Naive thymus-derived CD4-positive, alpha-beta T cell (primary cell): ENCODE data around the gene WDR33. TPM values are rescaled to one million over a fixed set of nuclear protein-coding genes. Genes with fewer than 3 reads are reported as not detected.

Experiments
- ATAC-seq: fragments of 150-1000 bp; cut with Tn5 transposase; 2 replicates; pipeline ENCODE4 v1.10.0; 2021; ENCODE audit warnings: mild to moderate bottlenecking, moderate library complexity
- CTCF ChIA-PET: fragments of 350-600 bp; sonication (Branson Sonifier 250); formaldehyde crosslinking; loops from one replicate; lab custom pipeline; 2021; ENCODE audit warnings: antibody characterized with exemption; lab: Charles Lee
- POLR2A ChIA-PET: fragments of 350-600 bp; sonication (Branson Sonifier 250); formaldehyde crosslinking; loops from one replicate; lab custom pipeline; 2021; ENCODE audit warnings: antibody characterized with exemption, inconsistent platforms; lab: Charles Lee
- DNase-seq, 9 donors: peaks; one replicate each; pipeline versions ENCODE4 v3.0.0 to v3.0.0-alpha.2; 2020 to 2022; ENCODE audit warnings: mixed read lengths in 1 of 9
- H3K27ac ChIP-seq: one replicate; pipeline ENCODE4 v1.7.0; 2013; ENCODE audit warnings: mild to moderate bottlenecking, low read depth, low read length, moderate library complexity
- H3K27me3 ChIP-seq, 2 donors: one replicate each; pipeline ENCODE4 v1.7.0; 2013; ENCODE audit warnings: low read length in 2 of 2, mild to moderate bottlenecking in 2 of 2, moderate library complexity in 2 of 2; ENCODE audit not compliant: control insufficient read depth in 2 of 2, insufficient read depth in 2 of 2
- H3K36me3 ChIP-seq, 3 experiments: 1 replicate in 2 of 3; 2 replicates in 1 of 3; pipeline ENCODE4 v1.7.0; 2013; ENCODE audit warnings: low read length in 3 of 3, mild to moderate bottlenecking in 3 of 3, moderate library complexity in 1 of 3; ENCODE audit not compliant: insufficient read depth in 3 of 3, control insufficient read depth in 2 of 3
- H3K4me1 ChIP-seq, 2 donors: one replicate each; pipeline ENCODE4 v1.7.0; 2013; ENCODE audit warnings: low read length in 2 of 2, mild to moderate bottlenecking in 2 of 2, moderate library complexity in 1 of 2; ENCODE audit not compliant: control insufficient read depth in 2 of 2, insufficient read depth in 2 of 2
- H3K4me3 ChIP-seq: 2 replicates; pipeline ENCODE4 v1.7.0; 2013; ENCODE audit warnings: mild to moderate bottlenecking, low read length
- H3K9me3 ChIP-seq, 3 experiments: 1 replicate in 2 of 3; 2 replicates in 1 of 3; pipeline ENCODE4 v1.7.0; 2013; ENCODE audit warnings: low read length in 3 of 3; ENCODE audit not compliant: control insufficient read depth in 2 of 3
- H3K27ac Mint-ChIP-seq, 9 donors: one replicate each; pipeline ENCODE4 v1.8.0; 2020 to 2022; ENCODE audit warnings: mixed read lengths in 9 of 9, mild to moderate bottlenecking in 8 of 9, moderate library complexity in 5 of 9, inconsistent platforms in 2 of 9
- H3K27me3 Mint-ChIP-seq, 5 donors: one replicate each; pipeline ENCODE4 v1.8.0; 2021 to 2022; ENCODE audit warnings: mixed read lengths in 5 of 5, mild to moderate bottlenecking in 1 of 5
- H3K36me3 Mint-ChIP-seq, 5 donors: one replicate each; pipeline ENCODE4 v1.8.0; 2020 to 2022; ENCODE audit warnings: mixed read lengths in 5 of 5, mild to moderate bottlenecking in 3 of 5, inconsistent platforms in 1 of 5
- H3K4me1 Mint-ChIP-seq, 7 donors: one replicate each; pipeline ENCODE4 v1.8.0; 2020 to 2022; ENCODE audit warnings: mixed read lengths in 7 of 7, mild to moderate bottlenecking in 3 of 7, inconsistent platforms in 1 of 7
- H3K4me3 Mint-ChIP-seq, 10 donors: one replicate each; pipeline ENCODE4 v1.8.0; 2020 to 2022; ENCODE audit warnings: mild to moderate bottlenecking in 10 of 10, mixed read lengths in 10 of 10, moderate library complexity in 6 of 10, inconsistent platforms in 2 of 10
- H3K9me3 Mint-ChIP-seq, 11 donors: one replicate each; pipeline ENCODE4 v1.8.0; 2020 to 2022; ENCODE audit warnings: mixed read lengths in 11 of 11, mild to moderate bottlenecking in 4 of 11, inconsistent platforms in 1 of 11, moderate library complexity in 1 of 11
- intact Hi-C, 2 donors: fragments of 100-400 bp; cut with micrococcal nuclease; formaldehyde crosslinking; loops; one replicate each; pipeline ENCODE4 v1.15.1; 2023
- polyA plus RNA-seq, 2 donors: library from polyadenylated mRNA; unstranded; fragments of 300-500 nt; fragmentation: Illumina TruSeq; gene quantifications; one replicate each; pipeline ENCODE4 v1.2.3, GENCODE V29; 2021
- total RNA-seq, 6 experiments: library from RNA in 5 of 6; stranded (reverse) in 5 of 6; gene quantifications; 1 replicate in 5 of 6; 2 replicates in 1 of 6; pipeline ENCODE4 v1.2.3 and lab custom pipeline; 2021 to 2026

WDR33 gene
- total and polyA plus RNA-seq, 7 experiments from 2014 or later: 36.7 to 98.7 (median 67.1) TPM

DNA sequence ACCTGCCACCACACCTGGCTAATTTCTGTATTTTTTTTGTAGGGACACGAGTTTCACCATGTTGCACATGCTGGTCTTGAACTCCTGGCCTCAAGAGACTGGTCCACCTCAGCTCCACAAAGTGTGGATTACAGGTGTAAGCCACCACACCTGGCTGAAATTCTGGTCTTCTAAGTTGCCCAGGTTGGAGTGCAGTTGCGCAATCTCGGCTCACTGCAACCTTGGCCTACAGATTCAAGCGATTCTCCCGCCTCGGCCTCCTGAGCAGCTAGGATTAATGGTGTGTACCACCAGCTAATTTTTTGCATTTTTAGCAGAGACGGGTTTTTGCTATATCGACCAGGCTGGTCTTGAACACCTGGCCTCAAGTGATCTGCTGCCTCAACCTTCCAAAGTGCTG is 41.4 kb upstream of the WDR33 start:
- peaks cover 17 to 25% of the 10 kb centered on the region in 2 donors for H3K4me1 ChIP-seq
- H3K27me3 ChIP-seq: no peaks in the 10 kb centered on the region
- Mint-ChIP-seq H3K4me3 (no peak overlapping the region), H3K4me1 (peaks cover 21 to 55% (median 39%) of the 10 kb centered on the region in 7 donors), H3K36me3 (peaks cover 3 to 39% (median 14%) of the 10 kb centered on the region in 5 donors), H3K27me3 (no peaks in the 10 kb centered on the region), H3K9me3 (no peaks in the 10 kb centered on the region), H3K27ac (peak overlapping the region in 1 of 9 donors; percentile 43)
- H3K4me3 ChIP-seq: no peak overlapping the region
- ChIA-PET POLR2A (interaction anchor here (0.6 kb wide), 1 partner anchor 308 kb away, joined by 3 read pairs; no protein-coding TSS in a partner anchor), CTCF (no interaction called here)
- DNase-seq: no peak
- no peak overlapping the region for H3K27ac ChIP-seq
- H3K9me3 ChIP-seq: no peaks in the 10 kb centered on the region
- intact Hi-C loops: loop anchor here in 1 of 2 donors (10.0 kb wide), 1 partner anchor 242 kb away; the partner anchor contains the start of gene UGGT1
- H3K36me3 ChIP-seq: peaks cover 0 to 47% (median 0%) of the 10 kb centered on the region in 3 experiments
- no peak for ATAC-seq

DNA sequence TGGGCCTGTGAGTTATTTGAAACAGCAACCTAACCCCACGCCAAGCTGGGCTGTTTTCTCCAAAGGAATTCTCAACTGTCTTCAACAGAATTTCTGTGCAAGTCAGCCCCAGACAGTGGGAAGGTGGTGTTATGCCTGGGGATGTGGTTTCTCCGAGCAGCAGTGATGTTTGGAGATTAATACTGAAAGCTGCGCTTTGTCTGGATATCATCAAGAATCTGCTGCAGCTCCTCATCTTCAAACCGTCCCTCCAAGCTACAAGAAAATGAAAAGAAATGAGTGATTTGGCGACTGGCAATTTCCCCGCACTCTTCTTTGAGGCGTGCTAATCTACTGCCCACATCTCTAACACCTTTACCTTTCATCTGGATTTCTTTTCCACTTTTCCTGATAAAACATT is 37.0 kb upstream of the WDR33 start:
- ATAC-seq: no peak
- CTCF ChIA-PET: no interaction called here
- Histone ChIP-seq H3K27me3 (no peaks in the 10 kb centered on the region), H3K4me1 (no peaks in the 10 kb centered on the region), H3K9me3 (no peaks in the 10 kb centered on the region), H3K4me3 (no peak overlapping the region), H3K27ac (no peak overlapping the region), H3K36me3 (peaks cover 0 to 61% (median 6%) of the 10 kb centered on the region in 3 experiments)
- H3K27me3 Mint-ChIP-seq: no peaks in the 10 kb centered on the region
- H3K36me3 Mint-ChIP-seq: peaks cover 3 to 42% (median 22%) of the 10 kb centered on the region in 5 donors
- no peaks in the 10 kb centered on the region for H3K9me3 Mint-ChIP-seq
- no peak overlapping the region for H3K27ac Mint-ChIP-seq
- DNase-seq: no peak
- intact Hi-C loops: no loop called here
- peaks cover 4 to 13% (median 7%) of the 10 kb centered on the region in 7 donors for H3K4me1 Mint-ChIP-seq
- no peak overlapping the region for H3K4me3 Mint-ChIP-seq
- POLR2A ChIA-PET: no interaction called here

DNA sequence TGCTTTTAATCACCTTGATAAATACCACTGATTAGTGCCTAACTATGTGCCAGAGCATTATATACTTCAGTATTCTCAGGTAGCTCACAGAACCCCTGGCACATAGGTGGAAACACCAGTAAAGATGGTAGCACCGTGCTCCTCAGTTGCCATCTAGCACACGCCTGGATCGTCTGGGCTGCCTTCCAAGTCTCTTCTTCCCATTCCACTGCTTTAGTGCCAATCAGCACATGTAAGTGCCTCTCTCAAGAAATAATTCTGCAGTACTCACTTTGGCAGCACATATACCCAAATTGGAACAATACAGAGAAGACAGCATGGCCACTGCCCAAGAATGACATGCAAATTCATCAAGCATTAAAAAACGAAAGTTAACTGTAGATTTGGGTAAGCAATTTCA is 34.0 kb upstream of the WDR33 start:
- peaks cover 3 to 30% (median 20%) of the 10 kb centered on the region in 5 donors for H3K36me3 Mint-ChIP-seq
- H3K27me3 ChIP-seq: no peaks in the 10 kb centered on the region
- no peak overlapping the region for H3K4me3 Mint-ChIP-seq
- H3K27ac Mint-ChIP-seq: peak overlapping the region in 1 of 9 donors; percentile 28
- peaks cover 0 to 10% (median 5%) of the 10 kb centered on the region in 7 donors for H3K4me1 Mint-ChIP-seq
- ATAC-seq (no peak), DNase-seq (no peak)
- intact Hi-C loops: no loop called here
- H3K4me3 ChIP-seq: no peak overlapping the region
- H3K9me3 Mint-ChIP-seq: peaks cover 0 to 4% (median 0%) of the 10 kb centered on the region in 11 donors
- ChIA-PET CTCF (no interaction called here), POLR2A (interaction anchor here (0.6 to 1.2 kb wide), 4 partner anchors 11 to 539 kb away, joined by 3 to 4 read pairs (median 4); no protein-coding TSS in a partner anchor)
- H3K36me3 ChIP-seq: peaks cover 0 to 44% (median 6%) of the 10 kb centered on the region in 3 experiments
- H3K27me3 Mint-ChIP-seq: no peaks in the 10 kb centered on the region
- no peak overlapping the region for H3K27ac ChIP-seq
- no peaks in the 10 kb centered on the region for H3K9me3 ChIP-seq
- no peaks in the 10 kb centered on the region for H3K4me1 ChIP-seq

DNA sequence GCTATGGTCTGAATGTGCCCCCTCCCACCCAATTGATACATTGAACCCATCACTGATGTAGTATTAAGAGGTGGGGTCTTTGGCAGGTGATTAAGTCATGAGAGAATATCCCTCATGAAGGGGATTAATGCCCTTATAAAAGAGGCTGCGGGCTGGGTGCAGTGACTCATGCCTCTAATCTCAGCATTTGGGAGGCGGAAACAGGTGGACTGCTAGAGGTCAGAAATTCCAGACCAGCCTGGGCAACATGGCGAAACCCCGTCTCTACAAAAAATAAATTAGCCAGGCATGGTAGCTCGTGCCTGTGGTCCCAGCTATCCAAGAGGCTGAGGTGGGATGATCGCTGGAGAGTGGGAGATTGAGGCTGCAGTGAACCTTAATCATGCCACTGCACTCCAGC is 32.7 kb upstream of the WDR33 start:
- H3K27ac ChIP-seq: no peak overlapping the region
- H3K27me3 ChIP-seq: no peaks in the 10 kb centered on the region
- Mint-ChIP-seq H3K9me3 (peaks cover 0 to 4% (median 0%) of the 10 kb centered on the region in 11 donors), H3K27me3 (no peaks in the 10 kb centered on the region), H3K4me1 (peaks cover 0 to 6% (median 4%) of the 10 kb centered on the region in 7 donors), H3K27ac (no peak overlapping the region), H3K4me3 (no peak overlapping the region), H3K36me3 (peaks cover 0 to 20% (median 12%) of the 10 kb centered on the region in 5 donors)
- peaks cover 0 to 34% (median 6%) of the 10 kb centered on the region in 3 experiments for H3K36me3 ChIP-seq
- no peaks in the 10 kb centered on the region for H3K9me3 ChIP-seq
- H3K4me3 ChIP-seq: no peak overlapping the region
- intact Hi-C loops: no loop called here
- ATAC-seq: no peak
- CTCF ChIA-PET: no interaction called here
- DNase-seq: no peak
- H3K4me1 ChIP-seq: no peaks in the 10 kb centered on the region
- POLR2A ChIA-PET: interaction anchor here (1.1 to 1.2 kb wide), 3 partner anchors 13 to 14 kb away, joined by 3 to 5 read pairs (median 4); no protein-coding TSS in a partner anchor

DNA sequence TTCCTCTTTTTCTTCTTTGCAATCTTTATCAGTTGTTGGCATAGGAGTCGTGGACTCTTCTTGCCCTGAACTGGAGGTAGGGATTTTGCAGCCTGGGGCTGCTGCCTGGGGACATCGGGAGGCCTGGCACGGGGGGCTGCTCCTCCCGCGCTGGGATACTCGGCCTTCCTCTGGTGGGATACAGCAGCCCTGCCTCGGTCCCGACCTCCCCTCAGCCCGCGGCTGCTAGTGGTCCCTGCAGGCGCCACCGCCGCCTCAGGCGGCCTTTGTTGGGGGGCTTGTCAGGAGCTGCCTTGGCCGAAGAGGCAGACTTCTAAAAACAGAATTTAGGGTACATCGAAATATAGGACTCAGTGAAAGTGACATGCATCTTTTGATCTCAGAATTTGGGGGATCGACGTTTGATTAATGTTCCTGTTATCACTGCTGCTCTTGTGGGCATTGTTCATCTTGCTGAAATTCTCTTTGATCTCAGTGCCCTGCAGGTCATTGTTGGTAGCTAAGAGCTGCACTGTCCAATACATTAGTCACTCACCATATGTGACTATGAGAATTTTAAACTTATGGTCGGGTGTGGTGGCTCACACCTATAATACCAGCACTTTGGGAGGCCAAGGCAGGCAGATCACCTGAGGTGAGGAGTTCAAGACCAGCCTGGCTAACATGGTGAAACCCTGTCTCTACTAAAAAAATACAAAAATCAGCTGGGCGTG is 30.7 kb upstream of the WDR33 start:
- H3K36me3 ChIP-seq: peaks cover 0 to 15% (median 4%) of the 10 kb centered on the region in 3 experiments
- H3K4me3 Mint-ChIP-seq: no peak overlapping the region
- H3K4me1 ChIP-seq: no peaks in the 10 kb centered on the region
- H3K4me1 Mint-ChIP-seq: peaks cover 0 to 6% (median 4%) of the 10 kb centered on the region in 7 donors
- ChIA-PET CTCF (no interaction called here), POLR2A (no interaction called here)
- no peaks in the 10 kb centered on the region for H3K9me3 ChIP-seq
- intact Hi-C loops: no loop called here
- peaks cover 0 to 15% (median 9%) of the 10 kb centered on the region in 5 donors for H3K36me3 Mint-ChIP-seq
- H3K27ac Mint-ChIP-seq: no peak overlapping the region
- DNase-seq: no peak
- H3K9me3 Mint-ChIP-seq: peaks cover 0 to 4% (median 0%) of the 10 kb centered on the region in 11 donors
- no peaks in the 10 kb centered on the region for H3K27me3 Mint-ChIP-seq
- no peak overlapping the region for H3K27ac ChIP-seq
- ATAC-seq: no peak
- H3K4me3 ChIP-seq: no peak overlapping the region
- no peaks in the 10 kb centered on the region for H3K27me3 ChIP-seq

DNA sequence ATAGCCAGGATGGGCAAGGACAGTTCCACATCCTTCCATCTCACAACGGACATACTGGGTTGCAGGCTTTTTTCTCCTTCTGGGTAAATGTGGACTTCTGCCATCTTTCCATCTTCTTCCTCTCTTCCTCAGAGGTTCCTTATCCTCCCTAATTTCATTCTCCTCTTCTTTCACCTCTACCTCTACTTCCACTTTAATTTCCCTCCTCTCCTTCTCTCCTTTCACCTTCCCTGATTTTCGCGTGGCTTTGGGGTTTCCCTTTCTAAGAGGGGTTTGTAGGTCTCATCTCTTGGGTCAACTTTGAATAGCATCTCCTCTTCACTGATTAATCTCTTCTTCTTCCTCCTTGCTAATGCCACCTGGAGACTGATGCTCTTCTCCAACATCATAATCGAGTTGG is 29.9 kb upstream of the WDR33 start:
- Mint-ChIP-seq H3K27ac (peak overlapping the region in 3 of 9 donors; percentile 4 to 57 (median 18)), H3K4me1 (peaks cover 0 to 6% (median 4%) of the 10 kb centered on the region in 7 donors), H3K27me3 (no peaks in the 10 kb centered on the region), H3K4me3 (no peak overlapping the region), H3K9me3 (peaks cover 0 to 4% (median 0%) of the 10 kb centered on the region in 11 donors), H3K36me3 (peaks cover 0 to 9% (median 4%) of the 10 kb centered on the region in 5 donors)
- intact Hi-C loops: no loop called here
- Histone ChIP-seq H3K27me3 (no peaks in the 10 kb centered on the region), H3K27ac (no peak overlapping the region), H3K9me3 (no peaks in the 10 kb centered on the region), H3K36me3 (peaks cover 0 to 10% (median 0%) of the 10 kb centered on the region in 3 experiments), H3K4me3 (no peak overlapping the region), H3K4me1 (no peaks in the 10 kb centered on the region)
- ChIA-PET POLR2A (no interaction called here), CTCF (no interaction called here)
- DNase-seq (no peak), ATAC-seq (no peak)
